GM21390 (cell line): ENCODE results near the gene DNAL1.
"Not testable (repeated sequence)": the region's sequence is repeated elsewhere in the genome, so short reads cannot be mapped to it uniquely, and the experiment has no call there.

Experiments
- ATAC-seq: cut with Tn5 transposase; IDR thresholded peaks from one replicate; pipeline ENCODE4 v1.9.1; 2021; ENCODE audit not compliant: unreplicated experiment

The DNAL1 gene

DNA sequence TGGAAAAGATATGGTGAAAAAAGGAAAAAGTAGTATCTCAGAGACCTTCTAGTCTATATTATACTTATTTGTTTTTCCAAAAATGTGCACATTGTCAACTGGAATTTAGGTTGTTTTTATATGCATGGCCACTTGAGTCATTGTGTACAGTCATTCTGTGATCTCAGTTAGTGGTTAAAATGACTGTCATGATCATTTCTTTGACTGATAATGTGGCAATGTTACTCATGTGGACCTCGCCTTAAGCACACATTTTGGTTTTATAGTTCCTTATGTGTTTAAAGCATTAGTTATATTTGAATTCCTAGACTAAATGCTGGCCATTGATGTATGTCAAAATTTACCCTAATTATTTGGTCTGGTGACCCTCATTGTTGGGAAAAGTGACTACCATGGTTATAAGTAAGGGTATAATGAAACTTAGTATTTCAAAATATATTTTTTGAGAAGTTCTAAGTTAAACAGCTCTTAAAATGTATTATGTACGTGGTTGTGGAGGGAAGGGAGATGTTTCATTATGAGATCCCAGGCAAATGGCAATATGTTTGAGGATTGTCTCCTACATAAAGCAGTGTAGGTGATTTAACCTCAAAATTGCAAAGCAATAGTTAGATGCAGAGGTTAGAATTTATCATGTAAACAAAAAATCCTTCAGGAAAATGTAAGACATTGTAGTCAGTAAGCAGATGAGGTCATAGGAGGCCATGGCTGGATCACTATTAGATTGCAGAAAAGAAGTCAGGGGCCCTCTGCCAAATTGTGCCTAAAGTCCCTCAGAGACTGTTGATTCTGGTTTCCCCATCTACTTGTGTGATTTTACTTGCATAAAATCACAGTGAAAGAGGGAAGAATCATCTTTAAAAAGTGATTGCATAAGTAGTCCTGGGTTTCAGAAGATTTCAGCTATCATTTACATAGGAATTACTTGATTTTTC lies 51.9 kb downstream of the DNAL1 start:
- peak; percentile 82 for ATAC-seq

DNA sequence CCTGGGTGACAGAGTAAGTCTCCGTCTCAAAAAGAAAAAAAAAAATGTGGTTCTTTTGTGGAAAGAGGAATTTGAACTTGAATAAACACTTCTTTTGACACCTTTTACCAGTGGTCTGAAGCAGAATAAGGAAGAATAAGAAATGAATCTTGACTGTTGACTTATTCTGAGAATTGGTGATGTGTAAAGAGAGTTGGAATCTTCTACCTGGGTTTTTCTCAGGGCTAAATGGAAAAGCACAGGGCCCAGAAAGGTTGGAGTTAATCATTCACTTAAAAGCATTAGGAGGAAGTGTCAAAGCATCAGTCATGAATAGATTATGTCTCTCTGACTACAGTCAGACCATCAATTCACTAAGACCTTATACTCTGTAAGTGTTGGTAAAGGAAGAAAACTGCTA lies 55.5 kb downstream of the DNAL1 start:
- ATAC-seq, result no peak

GRCh38 chr14:73708076-73708475 lies 63.3 kb downstream of the DNAL1 start:
- ATAC-seq, result not testable (repeated sequence)

- no peak for ATAC-seq
These were observed 65.2 kb downstream of the DNAL1 start for GRCh38 chr14:73709904-73710469.

GRCh38 chr14:73710737-73711136 lies 66.0 kb downstream of the DNAL1 start:
- no peak for ATAC-seq

DNA sequence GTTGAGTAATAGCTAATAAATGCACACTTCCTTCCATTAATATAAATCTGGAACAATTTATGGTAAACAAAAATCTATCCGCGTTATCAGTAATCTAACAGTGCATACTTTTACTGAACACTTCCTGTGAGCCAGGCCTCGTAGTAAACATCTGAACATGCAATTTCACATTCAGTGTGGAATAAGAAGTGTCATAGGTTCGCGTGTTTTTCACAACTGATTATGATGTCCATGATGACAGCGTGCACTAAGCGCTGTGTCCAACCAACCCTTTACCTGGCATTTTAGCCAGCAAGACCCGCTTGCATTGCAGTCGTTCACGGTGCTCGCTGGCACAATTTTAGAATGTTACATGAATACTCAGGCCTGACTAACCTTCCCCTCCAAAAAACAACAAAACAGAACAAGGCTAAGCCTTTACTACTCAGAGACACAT lies 67.3 kb downstream of the DNAL1 start:
- ATAC-seq, result no peak

- ATAC-seq, result no peak
These were observed 67.9 kb downstream of the DNAL1 start for GRCh38 chr14:73712540-73713180.

DNA sequence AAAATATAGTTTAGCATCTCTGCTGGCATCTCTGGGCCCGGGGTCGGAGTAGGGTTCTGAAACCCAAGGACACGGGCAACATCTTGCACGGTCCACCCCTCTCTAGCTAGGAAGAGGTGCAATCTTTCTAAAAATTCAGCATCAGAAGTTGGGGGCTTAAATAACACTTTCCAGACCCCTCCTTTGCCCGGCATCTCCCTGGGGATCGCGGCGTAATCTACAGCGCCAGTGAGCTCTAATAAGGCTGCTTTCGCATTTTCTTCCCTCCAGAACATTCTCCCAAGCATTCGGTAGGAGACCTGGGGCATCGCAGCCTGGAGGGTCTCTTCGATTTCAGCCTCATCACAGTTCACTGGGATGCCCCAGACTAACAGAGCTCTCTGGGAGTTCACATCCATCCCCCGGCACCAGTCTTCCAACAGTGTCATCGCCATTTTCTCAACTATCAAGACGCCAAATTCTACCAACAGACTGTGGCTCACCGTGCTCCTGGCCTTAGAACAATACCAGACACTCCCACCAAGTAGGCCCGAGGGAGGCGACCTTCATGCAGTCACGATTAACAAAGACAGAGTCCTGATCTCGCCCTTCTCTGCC lies 68.5 kb downstream of the DNAL1 start:
- ATAC-seq, result no peak

DNA sequence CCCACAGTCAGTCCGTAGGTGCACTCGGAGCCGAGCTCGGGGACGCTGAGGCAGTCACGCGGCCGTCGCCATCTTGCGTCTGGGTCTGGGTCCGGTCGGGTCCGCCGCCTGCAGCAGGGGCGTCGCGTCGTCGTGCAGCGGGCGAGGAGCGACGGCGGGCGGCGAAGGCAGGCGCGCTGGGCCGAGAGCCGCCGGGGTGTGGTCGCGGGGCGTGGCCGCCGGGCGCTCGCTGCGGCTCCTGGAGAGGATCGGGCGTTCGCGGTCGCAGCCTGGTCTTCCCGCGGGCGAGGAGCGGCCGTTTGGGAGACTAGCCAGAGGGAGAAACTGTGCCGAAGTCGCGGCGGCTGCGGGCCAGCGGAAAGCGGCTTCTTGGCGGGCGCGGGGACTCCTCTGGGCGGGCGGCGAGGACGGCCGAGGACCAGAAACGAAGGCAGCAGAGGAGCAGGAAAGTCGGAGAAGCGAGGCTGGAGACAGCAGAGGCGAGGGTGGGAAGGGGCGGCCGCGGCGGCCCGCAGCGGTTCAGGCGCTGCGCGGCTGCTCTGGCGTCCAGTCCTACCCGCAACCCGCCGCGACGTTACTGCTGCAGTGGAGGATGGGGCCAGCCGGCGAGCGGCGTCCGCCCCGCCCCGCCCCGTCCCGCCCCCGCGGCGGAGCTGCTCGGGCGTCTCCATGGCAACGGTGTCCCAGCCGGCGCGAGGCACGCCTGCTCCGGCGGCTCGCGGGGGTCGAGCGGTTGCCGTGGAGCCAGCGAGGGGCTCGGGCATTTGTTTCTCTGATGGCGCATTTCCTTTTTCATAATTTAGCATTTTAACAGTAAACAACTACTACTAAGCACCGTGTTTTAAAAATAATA lies 69.2 kb downstream of the DNAL1 start, which contains the start of gene PNMA1:
PNMA1 (minus strand) TSS at position 582 of the 853 bp plus-strand sequence. CDS start 745 bp downstream, outside the sequence.
- ATAC-seq, result peak; percentile 71

DNA sequence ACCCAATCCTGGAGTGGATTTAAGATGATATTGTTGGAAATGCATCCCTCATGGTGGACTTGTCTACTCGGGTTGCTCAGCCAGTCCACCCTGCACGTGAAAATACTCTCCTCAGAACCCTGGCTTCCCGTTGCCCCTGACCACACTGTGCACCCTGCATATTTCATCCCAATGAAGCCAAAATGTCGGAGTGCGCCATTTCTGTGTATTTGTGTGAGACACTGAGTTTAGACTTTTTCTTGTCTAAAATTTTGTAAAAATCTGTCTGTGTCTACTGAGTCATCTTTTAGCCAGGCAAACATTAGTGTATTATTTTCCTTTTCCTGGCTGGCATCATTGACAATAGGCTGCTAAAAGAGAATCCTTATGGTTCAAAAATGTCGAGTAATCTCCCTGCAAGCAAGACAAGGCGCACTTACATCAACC lies 69.9 kb downstream of the DNAL1 start:
- ATAC-seq, result peak; percentile 7

- no peak for ATAC-seq
These were observed 70.9 kb downstream of the DNAL1 start for GRCh38 chr14:73715707-73716106.

- ATAC-seq, result no peak
These were observed 72.5 kb downstream of the DNAL1 start for GRCh38 chr14:73717266-73717665.

GRCh38 chr14:73717711-73718417 lies 73.1 kb downstream of the DNAL1 start:
- no peak for ATAC-seq

- ATAC-seq, result no peak
These were observed 73.8 kb downstream of the DNAL1 start for GRCh38 chr14:73718418-73719251.

DNA sequence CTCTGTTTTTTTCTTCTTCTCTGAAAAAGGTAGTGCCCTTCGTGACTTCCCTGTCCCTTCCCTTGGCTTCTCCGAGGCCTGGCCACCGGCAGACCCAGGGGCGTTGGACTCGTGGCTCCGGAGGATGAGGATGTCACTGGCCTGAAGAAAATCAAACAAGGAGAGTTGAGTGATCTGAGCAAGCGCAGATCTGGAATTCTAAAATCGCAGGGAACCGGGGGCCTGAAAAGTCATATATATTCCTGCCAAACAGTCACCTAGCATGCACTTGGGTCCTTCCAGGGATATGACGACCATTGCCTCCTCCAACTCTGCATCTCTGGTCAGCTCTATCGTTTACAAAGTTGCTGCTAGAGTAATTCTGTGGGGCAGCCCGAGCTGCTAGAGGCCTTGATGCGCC lies 74.6 kb downstream of the DNAL1 start:
- ATAC-seq, result no peak

GRCh38 chr14:73719791-73720190 lies 75.0 kb downstream of the DNAL1 start:
- ATAC-seq, result no peak

GRCh38 chr14:73720636-73721035 lies 75.8 kb downstream of the DNAL1 start:
- no peak for ATAC-seq

- ATAC-seq, result no peak
These were observed 76.5 kb downstream of the DNAL1 start for GRCh38 chr14:73721101-73721821.
